Calu3 (cell line): ENCODE data around the gene DSCAML1. TPM values are rescaled to one million over a fixed set of nuclear protein-coding genes. Genes with fewer than 3 reads are reported as not detected.

Experiments used
- BruUV-seq: library from RNA; stranded (reverse); fragments of 400-500 nt; replicated peaks from 2 replicates; lab custom pipeline; 2021; lab: Mats Ljungman, UMichigan
- CTCF ChIA-PET: fragments of 300-600 bp; sonication (Branson Sonifier 250); formaldehyde crosslinking; loops from one replicate; lab custom pipeline; 2022; ENCODE audit warnings: antibody characterized with exemption; lab: Charles Lee
- DNase-seq: peaks from one replicate; pipeline ENCODE4 v3.0.0; 2022
- H3K27ac Mint-ChIP-seq: one replicate; pipeline ENCODE4 v1.8.0; 2022; ENCODE audit warnings: mixed read lengths; ENCODE audit not compliant: unreplicated experiment
- H3K27me3 Mint-ChIP-seq: one replicate; pipeline ENCODE4 v1.8.0; 2022; ENCODE audit warnings: mixed read lengths; ENCODE audit not compliant: unreplicated experiment
- H3K36me3 Mint-ChIP-seq: one replicate; pipeline ENCODE4 v1.8.0; 2022; ENCODE audit warnings: mild to moderate bottlenecking, moderate library complexity, mixed read lengths; ENCODE audit not compliant: insufficient read depth, unreplicated experiment
- H3K4me1 Mint-ChIP-seq: one replicate; pipeline ENCODE4 v1.8.0; 2022; ENCODE audit warnings: mild to moderate bottlenecking, low read depth, mixed read lengths; ENCODE audit not compliant: unreplicated experiment
- H3K4me3 Mint-ChIP-seq: one replicate; pipeline ENCODE4 v1.8.0; 2022; ENCODE audit warnings: mild to moderate bottlenecking, low read depth, moderate library complexity, mixed read lengths; ENCODE audit not compliant: unreplicated experiment
- H3K9me3 Mint-ChIP-seq: one replicate; pipeline ENCODE4 v1.8.0; 2022; ENCODE audit warnings: low read depth, mixed read lengths; ENCODE audit not compliant: unreplicated experiment
- CTCF ChIP-seq: fragments of 200-600 bp; IDR thresholded peaks from one replicate; pipeline ENCODE4 v1.8.0; 2022; ENCODE audit warnings: antibody characterized with exemption; ENCODE audit not compliant: unreplicated experiment
- intact Hi-C: fragments of 100-400 bp; cut with micrococcal nuclease; formaldehyde crosslinking; loops from one replicate; pipeline ENCODE4 v1.10.0; 2022; ENCODE audit not compliant: unreplicated experiment
- total RNA-seq: library from RNA; stranded (reverse); gene quantifications from 2 replicates; pipeline ENCODE4 v1.2.3, GENCODE V29; 2022

The DSCAML1 gene
- total RNA-seq, 1 experiment from 2014 or later, result 0.07 TPM

- TF ChIP-seq CTCF, result no peak
- H3K4me1 Mint-ChIP-seq, result no peaks in the 10 kb centered on the region
- H3K36me3 Mint-ChIP-seq, result no peaks in the 10 kb centered on the region
- no peak overlapping the region for H3K27ac Mint-ChIP-seq
- no peaks in the 10 kb centered on the region for H3K9me3 Mint-ChIP-seq
- BruUV-seq, result no TSS peak
- CTCF ChIA-PET, result no interaction called here
- no peak for DNase-seq
- no peak overlapping the region for H3K4me3 Mint-ChIP-seq
- intact Hi-C loops, result no loop called here
- peaks cover 62% of the 10 kb centered on the region for H3K27me3 Mint-ChIP-seq
Measured at GRCh38 chr11:117527271-117527670, 269.7 kb downstream of the DSCAML1 start.

GRCh38 chr11:117525866-117526542, 271.0 kb downstream of the DSCAML1 start:
- H3K27me3 Mint-ChIP-seq, result peaks cover 49% of the 10 kb centered on the region

GRCh38 chr11:117524468-117525183, 272.4 kb downstream of the DSCAML1 start:
- peaks cover 35% of the 10 kb centered on the region for H3K27me3 Mint-ChIP-seq
- no peak overlapping the region for H3K27ac Mint-ChIP-seq
- BruUV-seq, result no TSS peak
- CTCF ChIA-PET, result interaction anchor here (0.6 kb wide), 1 partner anchor 524 kb away, joined by 9 read pairs; no protein-coding TSS in a partner anchor
- TF ChIP-seq CTCF, result no peak
- H3K4me1 Mint-ChIP-seq, result no peaks in the 10 kb centered on the region
- no peaks in the 10 kb centered on the region for H3K36me3 Mint-ChIP-seq
- intact Hi-C loops, result no loop called here
- H3K9me3 Mint-ChIP-seq, result no peaks in the 10 kb centered on the region
- DNase-seq, result no peak
- H3K4me3 Mint-ChIP-seq, result no peak overlapping the region

More at GRCh38 chr11:117525866-117526542, 271.0 kb downstream of the DSCAML1 start:
- Mint-ChIP-seq H3K9me3 (no peaks in the 10 kb centered on the region), H3K36me3 (no peaks in the 10 kb centered on the region), H3K27ac (no peak overlapping the region), H3K4me1 (no peaks in the 10 kb centered on the region), H3K4me3 (no peak overlapping the region)
- BruUV-seq, result no TSS peak
- DNase-seq, result no peak
- no peak for TF ChIP-seq CTCF
- CTCF ChIA-PET, result no interaction called here
- intact Hi-C loops, result no loop called here

- CTCF ChIA-PET, result interaction anchor here (0.6 kb wide), 1 partner anchor 525 kb away, joined by 9 read pairs; no protein-coding TSS in a partner anchor
- no peak for TF ChIP-seq CTCF
- Mint-ChIP-seq H3K27me3 (peaks cover 32% of the 10 kb centered on the region), H3K4me3 (no peak overlapping the region), H3K27ac (no peak overlapping the region), H3K36me3 (no peaks in the 10 kb centered on the region), H3K4me1 (no peaks in the 10 kb centered on the region), H3K9me3 (no peaks in the 10 kb centered on the region)
- intact Hi-C loops, result no loop called here
- no TSS peak for BruUV-seq
- no peak for DNase-seq
Measured at GRCh38 chr11:117523680-117524079, 273.3 kb downstream of the DSCAML1 start.
